Erythroblast (primary cell): ENCODE results near the gene RBM44.

Experiments used
- GATA1 ChIP-seq: IDR thresholded peaks from 2 replicates; pipeline ENCODE4 v1.6.1; 2011; ENCODE audit warnings: low read depth, mild to moderate bottlenecking, control low read depth, low read length, moderate library complexity
- POLR2A ChIP-seq: IDR thresholded peaks from 2 replicates; pipeline ENCODE4 v1.6.1; 2011; ENCODE audit warnings: mild to moderate bottlenecking, low read length

DNA sequence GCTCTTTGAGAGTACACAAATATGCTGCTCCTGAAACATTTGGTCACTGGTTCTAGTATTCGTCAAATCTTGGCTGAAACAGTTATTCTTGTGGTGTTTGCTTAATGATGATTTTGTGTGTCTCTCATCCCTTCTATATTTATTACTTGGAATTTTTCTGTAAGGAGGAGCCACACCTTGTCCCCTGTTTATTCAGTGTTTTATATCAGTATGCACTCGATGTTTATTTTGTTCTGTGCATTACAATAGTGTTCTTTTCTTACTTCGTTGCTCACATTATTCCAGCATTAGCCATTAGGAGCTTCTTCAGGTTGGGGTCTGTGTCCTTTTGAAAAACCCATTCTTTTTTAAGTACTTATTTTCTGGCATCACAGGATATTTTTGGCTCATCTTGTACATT is 55.7 kb downstream of the RBM44 start:
- TF ChIP-seq POLR2A (no peak), GATA1 (no peak)
